ENCODE data around the gene KCNK5.

The KCNK5 gene

GRCh38 chr6:39240155-39240757 is 11.0 kb upstream of the KCNK5 start:
- DNase-seq (ENCODE audit: low spot score): no peak

- no peak for DNase-seq (ENCODE audit: low spot score)
Observed at GRCh38 chr6:39239527-39240154, 10.4 kb upstream of the KCNK5 start.

GRCh38 chr6:39236742-39237141 is 7.5 kb upstream of the KCNK5 start:
- no peak for DNase-seq (ENCODE audit: low spot score)

DNA sequence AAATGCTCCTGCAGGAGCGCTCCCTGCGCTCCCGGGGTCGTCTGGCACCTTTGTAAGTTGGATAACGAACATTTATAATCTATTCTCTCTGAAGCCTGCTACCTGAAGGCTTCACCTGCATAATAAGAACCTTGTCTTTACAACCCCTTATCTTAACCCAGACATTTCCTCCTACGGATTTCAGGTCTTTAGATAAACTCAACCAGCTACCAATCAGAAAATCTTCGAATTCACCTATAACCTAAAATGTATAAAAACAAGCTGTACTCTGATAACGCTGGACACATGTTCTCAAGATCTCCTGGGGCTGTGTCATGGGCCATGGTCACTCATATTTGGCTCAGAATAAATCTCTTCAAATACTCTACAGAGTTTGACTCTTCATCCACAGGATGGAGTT is 4.1 kb upstream of the KCNK5 start:
- no peak for DNase-seq (ENCODE audit: low spot score)

DNA sequence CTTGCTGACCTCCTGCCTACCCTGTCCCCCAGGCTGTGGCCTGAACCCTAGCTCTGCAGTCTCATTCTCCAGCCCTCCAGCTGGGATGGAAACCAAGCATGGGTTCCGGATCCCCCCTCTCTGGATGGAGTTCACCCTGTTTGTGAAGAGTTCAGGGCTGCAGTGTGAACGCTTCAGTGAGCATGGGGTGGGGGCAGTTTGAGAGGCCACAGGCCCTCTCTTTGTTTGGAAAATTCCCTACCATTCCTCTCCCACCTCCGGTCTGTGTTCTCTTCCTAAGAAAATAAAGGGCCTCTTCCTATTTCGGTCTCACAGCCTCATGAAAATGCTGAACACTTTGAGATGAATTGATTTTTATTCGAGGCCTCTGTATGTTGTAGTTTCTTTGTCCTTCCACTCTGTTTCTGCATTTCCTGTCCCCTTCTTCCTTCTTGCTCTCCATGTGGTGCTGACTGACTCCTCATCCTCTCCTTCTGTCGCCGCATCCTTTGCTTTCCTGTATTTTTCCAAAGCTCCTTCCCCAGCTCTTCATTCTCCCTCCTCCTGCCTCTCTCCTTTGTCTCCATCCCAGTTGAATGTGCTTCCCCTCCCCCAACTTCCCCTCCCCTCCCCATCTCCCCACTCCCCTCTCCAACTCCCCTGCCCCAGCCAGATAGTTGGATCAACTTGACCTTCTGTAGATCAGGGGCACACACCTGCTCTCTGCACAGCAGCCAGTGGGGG is 2.4 kb upstream of the KCNK5 start:
- DNase-seq (ENCODE audit: low spot score): no peak

DNA sequence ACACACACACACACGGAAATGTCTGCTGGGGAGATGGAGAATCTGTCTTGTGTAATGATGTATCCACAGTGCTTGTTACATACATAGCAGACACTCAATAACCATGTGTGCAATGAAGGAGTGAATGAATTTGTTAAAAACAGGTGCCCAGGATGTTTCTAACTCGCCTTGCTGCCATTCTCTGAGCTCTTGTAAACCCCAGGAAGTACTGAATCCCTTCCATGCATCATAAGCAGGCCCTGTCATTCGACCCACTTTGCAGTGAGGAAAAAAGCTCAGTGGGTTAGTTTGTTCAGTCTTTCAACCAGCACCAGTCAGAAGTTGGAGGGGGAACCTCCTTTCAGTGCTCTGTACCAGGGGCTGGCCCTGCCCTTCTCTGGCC is 1.4 kb upstream of the KCNK5 start:
- no peak for DNase-seq (ENCODE audit: low spot score)

DNA sequence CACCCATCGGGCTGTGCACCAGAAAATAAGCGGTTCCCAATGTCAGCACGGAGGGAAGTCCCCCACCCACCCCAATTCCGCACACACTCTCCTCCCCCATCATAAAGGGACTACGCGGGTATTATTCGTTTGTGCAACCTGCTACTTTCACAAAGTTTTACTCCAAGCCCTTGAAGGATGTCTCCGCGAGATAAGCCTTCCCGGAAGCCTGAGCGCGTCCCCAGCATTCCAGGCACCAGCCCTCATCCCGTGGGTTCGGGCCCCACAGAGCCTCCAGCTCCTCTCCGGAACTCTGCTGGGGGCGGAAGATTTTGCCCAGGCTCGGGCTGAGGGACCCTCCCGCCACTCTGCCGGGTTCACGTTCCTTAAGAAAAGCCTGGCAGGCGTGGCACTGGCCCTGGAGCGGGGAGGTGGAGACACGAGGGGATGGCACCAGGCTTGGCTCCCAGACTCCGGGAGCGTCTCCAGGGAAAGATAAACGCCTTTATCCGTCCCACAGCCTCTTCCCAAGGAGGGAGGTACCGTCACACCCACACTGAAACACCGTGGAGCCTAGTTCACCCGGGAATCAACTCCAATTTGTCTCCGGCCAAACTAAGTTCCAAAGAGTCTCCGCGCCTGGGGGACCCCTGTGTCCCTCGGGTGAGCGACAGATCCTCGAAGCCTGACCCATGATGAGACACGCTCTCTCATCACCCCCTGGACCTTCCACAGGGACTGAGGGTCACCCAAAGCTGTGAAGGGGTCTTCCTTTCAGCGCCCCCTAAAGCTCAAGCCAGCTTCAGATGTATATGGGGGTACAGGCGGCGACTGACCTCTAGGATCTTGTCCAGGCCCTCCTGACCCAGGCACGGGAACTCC is 934 bp downstream of the KCNK5 start:
- no peak for DNase-seq (ENCODE audit: low spot score)

DNA sequence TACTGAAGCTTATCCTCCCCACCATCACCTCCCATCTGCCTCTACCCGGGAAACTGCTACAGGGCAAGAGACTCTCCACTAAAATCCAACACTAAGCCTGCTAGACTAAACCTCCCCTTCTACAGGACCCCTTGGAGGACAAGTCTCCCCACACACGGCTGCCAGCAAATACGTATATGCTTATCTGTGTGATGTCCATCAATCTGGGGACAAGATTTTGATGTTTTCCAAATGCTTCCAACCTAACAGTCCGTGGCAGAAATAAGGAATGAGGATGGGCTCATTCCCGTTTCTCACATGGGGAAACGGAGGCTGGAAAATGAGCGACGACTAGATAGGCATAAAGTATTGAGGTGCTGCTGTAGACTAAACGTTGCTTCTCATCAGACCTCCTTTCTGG is 1.8 kb downstream of the KCNK5 start:
- no peak for DNase-seq (ENCODE audit: low spot score)

DNA sequence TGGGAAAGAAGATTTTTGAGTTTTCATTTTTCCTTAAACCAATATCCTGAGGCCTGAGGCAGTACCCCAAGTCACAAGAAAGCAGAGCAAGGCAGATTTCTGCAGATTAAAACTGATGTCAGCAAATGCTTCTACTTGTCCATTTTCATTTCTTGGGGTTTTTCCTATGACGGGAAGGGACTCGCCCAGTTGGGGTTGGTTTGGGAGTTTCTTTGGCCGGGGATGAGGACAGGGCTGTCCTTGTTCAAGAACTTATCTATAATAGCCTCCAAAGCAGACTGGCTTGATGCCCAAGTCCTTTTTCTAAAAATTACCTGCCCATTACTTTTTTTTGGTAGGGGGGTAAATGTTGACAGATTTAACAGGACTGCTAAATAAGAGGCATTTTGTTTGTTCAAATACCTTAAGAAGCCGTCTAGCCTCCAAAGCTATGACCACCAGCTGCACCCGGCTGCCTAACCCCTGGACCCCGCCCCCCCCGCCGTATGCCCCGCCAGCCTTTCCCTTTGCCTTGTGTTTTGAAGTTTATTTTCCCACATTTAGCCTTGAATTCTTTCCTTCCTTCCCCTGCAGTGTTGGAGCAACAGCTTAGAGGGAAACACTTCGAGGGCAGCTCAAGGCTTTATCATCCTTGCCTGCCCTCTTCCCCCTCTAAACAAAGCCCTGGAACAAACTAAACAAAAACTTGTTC is 2.5 kb downstream of the KCNK5 start:
- DNase-seq (ENCODE audit: low spot score): no peak

GRCh38 chr6:39225946-39226437 is 3.3 kb downstream of the KCNK5 start:
- no peak for DNase-seq (ENCODE audit: low spot score)

- DNase-seq (ENCODE audit: low spot score): no peak
Observed at GRCh38 chr6:39225543-39225942, 3.7 kb downstream of the KCNK5 start.

- DNase-seq (ENCODE audit: low spot score): no peak
Observed at GRCh38 chr6:39224523-39225182, 4.6 kb downstream of the KCNK5 start.

- no peak for DNase-seq (ENCODE audit: low spot score)
Observed at GRCh38 chr6:39224011-39224410, 5.3 kb downstream of the KCNK5 start.

DNA sequence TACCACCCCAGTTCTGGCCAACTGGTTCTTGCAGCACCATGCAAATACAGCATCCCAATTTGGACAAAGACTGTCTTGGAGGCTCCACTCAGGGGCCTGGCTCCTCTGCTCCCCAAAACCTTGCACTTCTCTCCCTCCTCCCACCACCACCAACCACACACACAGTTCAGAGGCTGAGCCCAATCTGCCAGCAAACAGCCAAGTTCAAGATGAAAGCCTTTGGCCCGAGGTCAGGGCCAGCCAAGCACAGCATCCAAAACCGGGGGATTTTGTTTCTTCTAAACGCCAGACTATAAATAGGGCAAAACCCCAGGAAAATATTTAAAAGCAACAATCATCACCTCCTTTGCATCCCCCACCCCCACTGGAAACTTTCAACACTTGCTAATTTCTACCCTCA is 5.7 kb downstream of the KCNK5 start:
- no peak for DNase-seq (ENCODE audit: low spot score)

DNA sequence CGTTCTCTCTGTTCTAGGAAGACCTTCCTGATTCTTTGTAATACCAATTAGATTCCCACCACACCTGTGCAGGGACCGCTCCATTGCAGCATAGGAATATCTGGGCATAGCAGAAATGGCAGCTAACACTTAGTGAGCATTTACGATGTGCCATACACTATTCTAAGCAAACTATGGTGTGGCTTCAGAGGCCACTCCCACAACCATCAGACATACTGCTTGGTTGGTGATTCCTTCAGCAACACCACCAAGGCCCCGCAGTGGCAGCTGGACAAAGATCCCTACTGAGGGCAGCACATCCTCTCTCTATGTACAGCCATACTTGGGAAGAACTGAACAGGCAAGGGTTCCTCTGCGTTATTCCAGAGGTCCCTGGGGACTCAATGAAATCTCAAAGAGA is 6.2 kb downstream of the KCNK5 start:
- no peak for DNase-seq (ENCODE audit: low spot score)

DNA sequence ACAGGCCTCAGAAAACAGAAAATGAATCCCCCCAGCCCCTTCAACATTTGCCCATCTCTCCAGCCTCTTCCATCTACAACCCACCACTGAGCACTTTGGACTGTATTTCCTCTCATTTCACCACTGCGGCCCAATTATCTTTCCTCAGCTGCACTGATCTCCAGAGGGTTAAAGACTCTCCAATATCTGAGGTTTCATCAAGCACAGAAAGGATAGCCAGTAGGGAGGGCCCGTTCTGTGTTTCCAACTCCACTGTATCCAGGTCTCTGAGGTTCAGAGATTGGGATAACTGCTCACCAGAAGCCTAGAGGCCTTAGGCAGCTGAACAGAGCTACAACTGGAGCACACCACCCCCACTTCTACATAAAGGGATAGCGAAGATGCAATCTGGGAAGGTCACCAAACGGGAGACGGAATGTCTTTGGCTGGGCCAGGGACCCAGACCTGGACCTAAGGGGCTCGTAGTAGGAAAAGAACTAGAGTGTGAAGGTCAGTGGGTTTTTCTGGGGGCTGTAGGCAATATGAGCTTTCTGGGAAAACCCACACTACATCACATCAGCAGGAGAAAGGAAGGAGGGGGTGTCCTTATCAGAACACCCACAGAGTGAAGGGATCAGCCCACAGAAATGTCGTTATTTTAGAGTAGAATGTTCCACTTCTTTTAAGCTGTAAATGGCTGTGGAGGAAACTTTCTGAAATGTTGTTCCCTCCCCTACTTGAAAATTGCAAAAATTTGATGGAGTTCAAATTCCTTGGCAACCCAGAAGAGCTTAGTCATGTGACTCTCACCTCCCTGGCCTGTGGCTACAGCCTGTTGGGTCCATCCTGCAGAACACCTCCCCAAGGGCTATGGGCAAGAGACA is 7.3 kb downstream of the KCNK5 start:
- DNase-seq (ENCODE audit: low spot score): no peak

- no peak for DNase-seq (ENCODE audit: low spot score)
Observed at GRCh38 chr6:39221115-39221514, 8.2 kb downstream of the KCNK5 start.

- no peak for DNase-seq (ENCODE audit: low spot score)
Observed at GRCh38 chr6:39218868-39219567, 10.3 kb downstream of the KCNK5 start.

DNA sequence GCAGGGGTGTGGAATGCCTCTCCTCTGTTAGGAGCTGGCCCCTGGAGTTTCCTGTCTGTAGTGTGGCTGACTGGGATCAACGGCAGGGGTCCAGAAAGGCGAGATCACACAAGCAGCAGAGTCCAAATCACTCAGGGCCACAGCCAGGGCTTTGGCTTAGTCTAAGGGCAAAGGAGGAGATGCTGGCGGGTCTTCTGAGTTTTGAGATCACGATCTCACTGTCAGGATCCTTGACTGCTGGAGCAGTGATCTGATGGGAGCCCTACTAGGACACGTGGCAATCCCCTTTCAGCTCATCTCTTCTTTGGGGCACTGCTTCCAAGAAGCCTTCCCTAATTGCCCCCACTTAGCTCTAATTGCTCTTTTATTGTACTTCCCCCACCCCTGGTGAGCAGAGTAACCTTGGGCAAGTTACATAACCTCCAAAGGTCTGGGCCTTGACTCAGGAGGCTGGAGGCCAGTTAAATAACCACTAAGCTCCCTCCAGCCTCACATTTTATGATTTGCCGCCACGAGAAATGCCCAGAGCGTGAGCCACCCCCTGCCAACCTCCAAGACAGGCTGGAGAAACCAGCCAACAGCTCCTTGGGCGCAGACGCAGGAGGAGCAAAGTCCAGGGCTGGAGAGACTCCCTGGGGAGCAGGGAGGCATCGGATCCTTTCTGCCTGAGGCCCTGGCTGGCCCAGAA is 12.0 kb downstream of the KCNK5 start:
- DNase-seq (ENCODE audit: low spot score): no peak
